ENCODE data around the gene FAM135A. TPM values are rescaled to one million over a fixed set of nuclear protein-coding genes. Genes with fewer than 3 reads are reported as not detected.
"Not testable (repeated sequence)": the region's sequence is repeated elsewhere in the genome, so short reads cannot be mapped to it uniquely, and the experiment has no call there.

The FAM135A gene
- total RNA-seq, 1 donor from 2014 or later = 19.8 TPM

GRCh38 chr6:70456735-70457134, 43.4 kb downstream of the FAM135A start:
- H3K36me3 ChIP-seq (ENCODE audit: control insufficient read depth, insufficient read depth, low read length) = no peaks in the 10 kb centered on the region
- TF ChIP-seq CTCF (IDR thresholded peaks at IDR 0.05; ENCODE audit: insufficient read depth, low read length, poor library complexity, severe bottlenecking) = no peak
- H3K27me3 ChIP-seq (ENCODE audit: control insufficient read depth, insufficient read depth, low read length) = no peaks in the 10 kb centered on the region
- DNase-seq (ENCODE audit: low read depth) = no peak
- no peak overlapping the region for H3K4me3 ChIP-seq (ENCODE audit: low read depth, low read length)

GRCh38 chr6:70459235-70459634, 45.9 kb downstream of the FAM135A start:
- no peak for DNase-seq (ENCODE audit: low read depth)
- no peaks in the 10 kb centered on the region for H3K27me3 ChIP-seq (ENCODE audit: control insufficient read depth, insufficient read depth, low read length)
- TF ChIP-seq CTCF (IDR thresholded peaks at IDR 0.05; ENCODE audit: insufficient read depth, low read length, poor library complexity, severe bottlenecking) = no peak

GRCh38 chr6:70459699-70460098, 46.4 kb downstream of the FAM135A start:
- not testable (repeated sequence) for H3K4me3 ChIP-seq (ENCODE audit: low read depth, low read length); DNase-seq (ENCODE audit: low read depth); H3K27me3 ChIP-seq (ENCODE audit: control insufficient read depth, insufficient read depth, low read length); H3K36me3 ChIP-seq (ENCODE audit: control insufficient read depth, insufficient read depth, low read length)

More at GRCh38 chr6:70459235-70459634, 45.9 kb downstream of the FAM135A start:
- Histone ChIP-seq H3K36me3 (ENCODE audit: control insufficient read depth, insufficient read depth, low read length) (no peaks in the 10 kb centered on the region), H3K4me3 (ENCODE audit: low read depth, low read length) (no peak overlapping the region)

- no peak for TF ChIP-seq CTCF (IDR thresholded peaks at IDR 0.05; ENCODE audit: insufficient read depth, low read length, poor library complexity, severe bottlenecking)
- Histone ChIP-seq H3K27me3 (ENCODE audit: control insufficient read depth, insufficient read depth, low read length) (no peaks in the 10 kb centered on the region), H3K36me3 (ENCODE audit: control insufficient read depth, insufficient read depth, low read length) (no peaks in the 10 kb centered on the region), H3K4me3 (ENCODE audit: low read depth, low read length) (no peak overlapping the region)
- no peak for DNase-seq (ENCODE audit: low read depth)
Observed at GRCh38 chr6:70470016-70470415, 56.7 kb downstream of the FAM135A start.

GRCh38 chr6:70470510-70470909, 57.2 kb downstream of the FAM135A start:
- not testable (repeated sequence) for DNase-seq (ENCODE audit: low read depth); H3K27me3 ChIP-seq (ENCODE audit: control insufficient read depth, insufficient read depth, low read length); H3K36me3 ChIP-seq (ENCODE audit: control insufficient read depth, insufficient read depth, low read length); H3K4me3 ChIP-seq (ENCODE audit: low read depth, low read length)

- DNase-seq (ENCODE audit: low read depth) = no peak
- no peaks in the 10 kb centered on the region for H3K36me3 ChIP-seq (ENCODE audit: control insufficient read depth, insufficient read depth, low read length)
- H3K27me3 ChIP-seq (ENCODE audit: control insufficient read depth, insufficient read depth, low read length) = no peaks in the 10 kb centered on the region
- TF ChIP-seq CTCF (IDR thresholded peaks at IDR 0.05; ENCODE audit: insufficient read depth, low read length, poor library complexity, severe bottlenecking) = no peak
- H3K4me3 ChIP-seq (ENCODE audit: low read depth, low read length) = no peak overlapping the region
Observed at GRCh38 chr6:70474751-70475150, 61.4 kb downstream of the FAM135A start.

GRCh38 chr6:70479236-70479635, 65.9 kb downstream of the FAM135A start:
- no peak for DNase-seq (ENCODE audit: low read depth)
- TF ChIP-seq CTCF (IDR thresholded peaks at IDR 0.05; ENCODE audit: insufficient read depth, low read length, poor library complexity, severe bottlenecking) = no peak
- Histone ChIP-seq H3K36me3 (ENCODE audit: control insufficient read depth, insufficient read depth, low read length) (no peaks in the 10 kb centered on the region), H3K4me3 (ENCODE audit: low read depth, low read length) (no peak overlapping the region), H3K27me3 (ENCODE audit: control insufficient read depth, insufficient read depth, low read length) (no peaks in the 10 kb centered on the region)

GRCh38 chr6:70486638-70487037, 73.3 kb downstream of the FAM135A start:
- DNase-seq (ENCODE audit: low read depth); H3K27me3 ChIP-seq (ENCODE audit: control insufficient read depth, insufficient read depth, low read length); H3K36me3 ChIP-seq (ENCODE audit: control insufficient read depth, insufficient read depth, low read length); H3K4me3 ChIP-seq (ENCODE audit: low read depth, low read length): not testable (repeated sequence)

Measured in kidney epithelial cell (primary cell).